T-cell (primary cell): ENCODE measurements around the gene KPNB1. TPM values are rescaled to one million over a fixed set of nuclear protein-coding genes. Genes with fewer than 3 reads are reported as not detected.

Experiments used
- ATAC-seq, 4 experiments: fragments of 200-7000 bp in 3 of 4; fragments of 150-1000 bp in 1 of 4; cut with Tn5 transposase; replicated peaks in 1 of 4; 1 replicate in 3 of 4; 2 replicates in 1 of 4; pipeline ENCODE4 v1.10.0; 2021; ENCODE audit warnings: moderate library complexity in 3 of 4, mild to moderate bottlenecking in 2 of 4, moderate number of reproducible peaks in 1 of 4
- CTCF ChIA-PET, 2 donors: fragments of 300-600 bp; sonication (Branson Sonifier 250); formaldehyde crosslinking; loops; one replicate each; lab custom pipeline; 2022; ENCODE audit warnings: antibody characterized with exemption in 2 of 2; lab: Charles Lee
- POLR2A ChIA-PET, 2 donors: fragments of 300-600 bp; sonication (Branson Sonifier 250); formaldehyde crosslinking; loops; one replicate each; lab custom pipeline; 2022; ENCODE audit warnings: antibody characterized with exemption in 2 of 2; lab: Charles Lee
- DNase-seq, 35 experiments: peaks; one replicate each; pipeline versions ENCODE4 v3.0.0 to v3.0.0-alpha.2; 2013 to 2023
- H3K27ac ChIP-seq: one replicate; pipeline ENCODE4 v1.5.1; 2013; ENCODE audit warnings: low read length
- H3K27me3 ChIP-seq, 2 experiments: replicated peaks in 1 of 2; 1 replicate in 1 of 2; 2 replicates in 1 of 2; pipeline versions ENCODE4 v1.6.1 to v1.7.0; 2013; ENCODE audit warnings: low read length in 1 of 2, mixed read lengths in 1 of 2; ENCODE audit not compliant: control insufficient read depth in 2 of 2, insufficient read depth in 2 of 2; ENCODE audit errors: extremely low read depth in 1 of 2
- H3K36me3 ChIP-seq, 2 donors: 1 replicate in 1 of 2; 2 replicates in 1 of 2; pipeline versions ENCODE4 v1.6.1 to v1.7.0; 2013; ENCODE audit warnings: low read length in 1 of 2; ENCODE audit not compliant: control insufficient read depth in 2 of 2, insufficient read depth in 1 of 2; ENCODE audit errors: extremely low read depth in 1 of 2
- H3K4me1 ChIP-seq, 2 experiments: 1 replicate in 1 of 2; 2 replicates in 1 of 2; pipeline versions ENCODE4 v1.6.1 to v1.7.0; 2013; ENCODE audit warnings: low read length in 2 of 2, mixed read lengths in 1 of 2; ENCODE audit not compliant: insufficient read depth in 2 of 2, control insufficient read depth in 1 of 2; ENCODE audit errors: extremely low read depth in 1 of 2
- H3K4me3 ChIP-seq, 2 donors: 1 replicate in 1 of 2; 2 replicates in 1 of 2; pipeline versions ENCODE4 v1.5.1 to v1.7.0; 2013; ENCODE audit warnings: mild to moderate bottlenecking in 2 of 2, low read length in 1 of 2, moderate library complexity in 1 of 2; ENCODE audit not compliant: control insufficient read depth in 1 of 2; ENCODE audit errors: extremely low read depth in 1 of 2
- H3K9me3 ChIP-seq: 2 replicates; pipeline ENCODE4 v1.7.0; 2013
- H3K27ac Mint-ChIP-seq, 2 donors: one replicate each; pipeline ENCODE4 v1.8.0; 2020 to 2021; ENCODE audit warnings: mild to moderate bottlenecking in 2 of 2, mixed read lengths in 2 of 2
- H3K27me3 Mint-ChIP-seq, 2 donors: one replicate each; pipeline ENCODE4 v1.8.0; 2021 to 2022; ENCODE audit warnings: mixed read lengths in 2 of 2
- H3K36me3 Mint-ChIP-seq: one replicate; pipeline ENCODE4 v1.8.0; 2021; ENCODE audit warnings: mixed read lengths
- H3K4me1 Mint-ChIP-seq, 3 donors: one replicate each; pipeline ENCODE4 v1.8.0; 2020 to 2022; ENCODE audit warnings: mixed read lengths in 3 of 3, mild to moderate bottlenecking in 1 of 3
- H3K4me3 Mint-ChIP-seq, 3 donors: one replicate each; pipeline ENCODE4 v1.8.0; 2020 to 2022; ENCODE audit warnings: mild to moderate bottlenecking in 3 of 3, mixed read lengths in 3 of 3, moderate library complexity in 3 of 3
- H3K9me3 Mint-ChIP-seq, 3 donors: one replicate each; pipeline ENCODE4 v1.8.0; 2020 to 2022; ENCODE audit warnings: mixed read lengths in 3 of 3
- WGBS: methylation state at CpG from one replicate; pipeline ENCODE4 v1.1.5; 2013; ENCODE audit warnings: missing lambda C conversion rate; ENCODE audit not compliant: insufficient coverage; 5-methylcytosine and 5-hydroxymethylcytosine counted together
- total RNA-seq, 35 experiments: library from RNA in 6 of 35; stranded (reverse) in 6 of 35; fragments of 120-200 nt in 1 of 35; gene quantifications; one replicate each; pipeline versions ENCODE4 v1.2.1 to v1.2.4 and lab custom pipeline; 2013 to 2026

KPNB1 gene
- 100 to 1,000 TPM; 216 to 262 (median 240) TPM for total RNA-seq
- total RNA-seq (2013): 172 TPM
- total RNA-seq (lab: John Stamatoyannopoulos, UW): 206 to 1,186 (median 353) reads per million in 29 experiments

- CTCF ChIA-PET: interaction anchor here (0.5 to 3.3 kb wide), 22 partner anchors 9 to 1456 kb away, joined by 3 to 15 read pairs (median 3); partner anchors contain the start of genes CDK5RAP3 (in 1 of the 2), KANSL1 (in 1 of the 2), LRRC46 (in 1 of the 2) and MRPL10 (in 1 of the 2)
Observed at GRCh38 chr17:47649153-47649971, at the start of gene KPNB1. TSS of gene KPNB1 (plus strand) at chr17:47649919. CDS start at chr17:47650245, 326 bp downstream.

GRCh38 chr17:47603830-47604597 lies 45.7 kb upstream of the KPNB1 start:
- no peaks in the 10 kb centered on the region for H3K27me3 ChIP-seq
- H3K27me3 Mint-ChIP-seq: no peaks in the 10 kb centered on the region
- ChIA-PET CTCF (interaction anchor here in 1 of 2 donors (1.8 kb wide), 1 partner anchor 12 kb away, joined by 5 read pairs; no protein-coding TSS in a partner anchor), POLR2A (no interaction called here)
- no peaks in the 10 kb centered on the region for H3K4me1 Mint-ChIP-seq
- H3K27ac Mint-ChIP-seq: no peak overlapping the region
- H3K4me3 Mint-ChIP-seq: no peak overlapping the region
- no peak overlapping the region for H3K4me3 ChIP-seq
- no peaks in the 10 kb centered on the region for H3K9me3 Mint-ChIP-seq
- 100% methylated on average over 3 of the region's 4 CpGs for WGBS
- H3K4me1 ChIP-seq: no peaks in the 10 kb centered on the region
- no peak for DNase-seq
- H3K36me3 ChIP-seq: peaks cover 6 to 61% of the 10 kb centered on the region in 2 donors
- no peak for ATAC-seq
- H3K36me3 Mint-ChIP-seq: peaks cover 48% of the 10 kb centered on the region
- H3K9me3 ChIP-seq: no peaks in the 10 kb centered on the region
- no peak overlapping the region for H3K27ac ChIP-seq

More at GRCh38 chr17:47649153-47649971, at the start of gene KPNB1:
- Mint-ChIP-seq H3K4me1 (peaks cover 46 to 55% (median 47%) of the 10 kb centered on the region in 3 donors), H3K27me3 (no peaks in the 10 kb centered on the region), H3K4me3 (peak within 1 kb of the TSS; percentile 87 to 100 (median 91)), H3K27ac (peak within 1 kb of the TSS; percentile 95 to 100), H3K36me3 (peaks cover 18% of the 10 kb centered on the region), H3K9me3 (no peaks in the 10 kb centered on the region)
- Histone ChIP-seq H3K27me3 (no peaks in the 10 kb centered on the region), H3K36me3 (peaks cover 0 to 18% of the 10 kb centered on the region in 2 donors), H3K4me3 (peak within 1 kb of the TSS; percentile 74 to 87), H3K27ac (peak within 1 kb of the TSS; percentile 66), H3K9me3 (no peaks in the 10 kb centered on the region), H3K4me1 (peaks cover 15 to 31% of the 10 kb centered on the region in 2 experiments)
- ATAC-seq (peak; percentile 80 to 84 (median 83)), DNase-seq (peak; percentile 94 to 99 (median 96))
- POLR2A ChIA-PET: interaction anchor here (0.5 to 2.3 kb wide), 6 partner anchors 10 to 976 kb away, joined by 3 to 11 read pairs (median 6); partner anchors contain the start of gene TBX21 (in 1 of the 2)
- under 1% methylated on average over 64 of the region's 74 CpGs for WGBS

- Mint-ChIP-seq H3K36me3 (peaks cover 47% of the 10 kb centered on the region), H3K4me1 (no peaks in the 10 kb centered on the region), H3K4me3 (no peak overlapping the region), H3K9me3 (no peaks in the 10 kb centered on the region), H3K27ac (no peak overlapping the region), H3K27me3 (no peaks in the 10 kb centered on the region)
- Histone ChIP-seq H3K9me3 (no peaks in the 10 kb centered on the region), H3K27me3 (no peaks in the 10 kb centered on the region), H3K27ac (no peak overlapping the region), H3K4me1 (no peaks in the 10 kb centered on the region), H3K36me3 (peaks cover 6 to 57% of the 10 kb centered on the region in 2 donors), H3K4me3 (no peak overlapping the region)
- no peak for DNase-seq
- ChIA-PET CTCF (interaction anchor here in 1 of 2 donors (1.8 kb wide), 1 partner anchor 11 kb away, joined by 5 read pairs; no protein-coding TSS in a partner anchor), POLR2A (no interaction called here)
- WGBS: no CpG with 5 or more reads among the region's 1 CpG
- no peak for ATAC-seq
Observed at GRCh38 chr17:47604598-47604927, 45.2 kb upstream of the KPNB1 start.

- ChIA-PET CTCF (interaction anchor here in 1 of 2 donors (1.8 kb wide), 1 partner anchor 11 kb away, joined by 5 read pairs; no protein-coding TSS in a partner anchor), POLR2A (no interaction called here)
- no peaks in the 10 kb centered on the region for H3K9me3 Mint-ChIP-seq
Observed at GRCh38 chr17:47605011-47605410, 44.7 kb upstream of the KPNB1 start.

GRCh38 chr17:47607481-47607880 lies 42.2 kb upstream of the KPNB1 start:
- H3K36me3 Mint-ChIP-seq: peaks cover 40% of the 10 kb centered on the region
- WGBS: 94% methylated on average over 2 of the region's 3 CpGs
- peaks cover 3 to 39% of the 10 kb centered on the region in 2 donors for H3K36me3 ChIP-seq

More at GRCh38 chr17:47605011-47605410, 44.7 kb upstream of the KPNB1 start:
- H3K9me3 ChIP-seq: no peaks in the 10 kb centered on the region
- Mint-ChIP-seq H3K27ac (no peak overlapping the region), H3K27me3 (no peaks in the 10 kb centered on the region), H3K4me1 (no peaks in the 10 kb centered on the region), H3K4me3 (no peak overlapping the region), H3K36me3 (peaks cover 51% of the 10 kb centered on the region)
- H3K27ac ChIP-seq: no peak overlapping the region
- H3K27me3 ChIP-seq: no peaks in the 10 kb centered on the region
- H3K4me3 ChIP-seq: no peak overlapping the region
- no peak for DNase-seq
- H3K36me3 ChIP-seq: peaks cover 6 to 53% of the 10 kb centered on the region in 2 donors
- no CpG with 5 or more reads among the region's 1 CpG for WGBS
- ATAC-seq: no peak
- H3K4me1 ChIP-seq: no peaks in the 10 kb centered on the region

More at GRCh38 chr17:47607481-47607880, 42.2 kb upstream of the KPNB1 start:
- Mint-ChIP-seq H3K4me1 (no peaks in the 10 kb centered on the region), H3K27ac (peak overlapping the region in 1 of 2 donors; percentile 35), H3K27me3 (no peaks in the 10 kb centered on the region), H3K4me3 (no peak overlapping the region), H3K9me3 (no peaks in the 10 kb centered on the region)
- no peak for ATAC-seq
- ChIA-PET CTCF (interaction anchor here in 1 of 2 donors (0.7 kb wide), 1 partner anchor 55 kb away, joined by 4 read pairs; no protein-coding TSS in a partner anchor), POLR2A (no interaction called here)
- no peaks in the 10 kb centered on the region for H3K9me3 ChIP-seq
- H3K27ac ChIP-seq: no peak overlapping the region
- H3K27me3 ChIP-seq: no peaks in the 10 kb centered on the region
- no peaks in the 10 kb centered on the region for H3K4me1 ChIP-seq
- DNase-seq: no peak
- H3K4me3 ChIP-seq: no peak overlapping the region
